ENCODE measurements around the gene MLLT3. TPM values are rescaled to one million over a fixed set of nuclear protein-coding genes. Genes with fewer than 3 reads are reported as not detected.

Gene MLLT3
- total RNA-seq, 1 experiment from 2014 or later, result 7.0 TPM

DNA sequence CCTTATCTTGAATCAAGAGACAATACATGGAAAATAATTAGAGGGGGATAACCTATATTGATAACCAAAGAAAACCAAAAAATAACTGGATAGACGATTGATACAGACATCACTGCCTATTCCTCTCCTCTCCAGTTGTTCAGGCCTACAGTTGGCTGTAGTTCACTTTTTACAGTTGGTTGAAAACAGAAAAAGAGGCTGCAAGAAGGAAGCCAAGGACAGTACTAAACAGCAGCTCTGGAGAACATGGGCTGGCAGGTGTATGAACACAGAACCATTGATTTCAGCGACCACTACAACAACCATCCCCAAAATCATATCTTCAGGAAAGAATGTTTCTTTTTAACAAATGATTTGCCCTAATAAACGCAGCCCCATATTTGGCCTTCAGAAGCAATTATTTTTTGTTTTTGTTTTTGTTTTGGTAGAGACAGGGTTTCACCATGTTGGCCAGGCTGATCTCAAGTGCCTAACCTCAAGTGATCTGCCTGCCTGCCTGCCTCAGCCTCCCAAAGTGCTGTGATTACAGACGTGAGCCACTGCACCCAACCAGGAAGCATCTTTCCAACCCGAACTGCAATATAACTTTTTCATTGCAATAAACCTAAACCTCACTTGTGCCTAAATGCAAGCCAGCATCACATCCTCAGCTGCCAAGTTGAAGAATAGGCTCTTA, 64.3 kb downstream of the MLLT3 start:
- CTCF ChIA-PET, result interaction anchor here (1.0 kb wide), 1 partner anchor 67 kb away, joined by 3 read pairs; no protein-coding TSS in a partner anchor
- H3K36me3 Mint-ChIP-seq, result no peaks in the 10 kb centered on the region
- no peak overlapping the region for H3K4me3 Mint-ChIP-seq
- DNase-seq (ENCODE audit: low spot score) (no peak), ATAC-seq (peak; percentile 14; the same call in 1 of the 2 replicates)
- POLR2A ChIA-PET, result interaction anchor here (1.1 kb wide), 1 partner anchor 65 kb away, joined by 3 read pairs; the partner anchor contains the start of gene MLLT3
- no peaks in the 10 kb centered on the region for H3K9me3 Mint-ChIP-seq
- H3K4me1 Mint-ChIP-seq, result peaks cover 37% of the 10 kb centered on the region
- H3K27me3 Mint-ChIP-seq (ENCODE audit: low read depth), result no peaks in the 10 kb centered on the region
- H3K27ac Mint-ChIP-seq, result no peak overlapping the region
- TF ChIP-seq NFATC4 (CRISPR knock-in tag; IDR thresholded peaks at IDR 0.05), result no peak
- TF ChIP-seq, protein P1, sequence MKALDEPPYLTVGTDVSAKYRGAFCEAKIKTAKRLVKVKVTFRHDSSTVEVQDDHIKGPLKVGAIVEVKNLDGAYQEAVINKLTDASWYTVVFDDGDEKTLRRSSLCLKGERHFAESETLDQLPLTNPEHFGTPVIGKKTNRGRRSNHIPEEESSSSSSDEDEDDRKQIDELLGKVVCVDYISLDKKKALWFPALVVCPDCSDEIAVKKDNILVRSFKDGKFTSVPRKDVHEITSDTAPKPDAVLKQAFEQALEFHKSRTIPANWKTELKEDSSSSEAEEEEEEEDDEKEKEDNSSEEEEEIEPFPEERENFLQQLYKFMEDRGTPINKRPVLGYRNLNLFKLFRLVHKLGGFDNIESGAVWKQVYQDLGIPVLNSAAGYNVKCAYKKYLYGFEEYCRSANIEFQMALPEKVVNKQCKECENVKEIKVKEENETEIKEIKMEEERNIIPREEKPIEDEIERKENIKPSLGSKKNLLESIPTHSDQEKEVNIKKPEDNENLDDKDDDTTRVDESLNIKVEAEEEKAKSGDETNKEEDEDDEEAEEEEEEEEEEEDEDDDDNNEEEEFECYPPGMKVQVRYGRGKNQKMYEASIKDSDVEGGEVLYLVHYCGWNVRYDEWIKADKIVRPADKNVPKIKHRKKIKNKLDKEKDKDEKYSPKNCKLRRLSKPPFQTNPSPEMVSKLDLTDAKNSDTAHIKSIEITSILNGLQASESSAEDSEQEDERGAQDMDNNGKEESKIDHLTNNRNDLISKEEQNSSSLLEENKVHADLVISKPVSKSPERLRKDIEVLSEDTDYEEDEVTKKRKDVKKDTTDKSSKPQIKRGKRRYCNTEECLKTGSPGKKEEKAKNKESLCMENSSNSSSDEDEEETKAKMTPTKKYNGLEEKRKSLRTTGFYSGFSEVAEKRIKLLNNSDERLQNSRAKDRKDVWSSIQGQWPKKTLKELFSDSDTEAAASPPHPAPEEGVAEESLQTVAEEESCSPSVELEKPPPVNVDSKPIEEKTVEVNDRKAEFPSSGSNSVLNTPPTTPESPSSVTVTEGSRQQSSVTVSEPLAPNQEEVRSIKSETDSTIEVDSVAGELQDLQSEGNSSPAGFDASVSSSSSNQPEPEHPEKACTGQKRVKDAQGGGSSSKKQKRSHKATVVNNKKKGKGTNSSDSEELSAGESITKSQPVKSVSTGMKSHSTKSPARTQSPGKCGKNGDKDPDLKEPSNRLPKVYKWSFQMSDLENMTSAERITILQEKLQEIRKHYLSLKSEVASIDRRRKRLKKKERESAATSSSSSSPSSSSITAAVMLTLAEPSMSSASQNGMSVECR (CRISPR knock-in tag; IDR thresholded peaks at IDR 0.05; ENCODE audit: borderline replicate concordance), result no peak
- TF ChIP-seq ZNF219 (CRISPR knock-in tag; IDR thresholded peaks at IDR 0.05; ENCODE audit: borderline replicate concordance), result no peak
- TF ChIP-seq, protein P2, sequence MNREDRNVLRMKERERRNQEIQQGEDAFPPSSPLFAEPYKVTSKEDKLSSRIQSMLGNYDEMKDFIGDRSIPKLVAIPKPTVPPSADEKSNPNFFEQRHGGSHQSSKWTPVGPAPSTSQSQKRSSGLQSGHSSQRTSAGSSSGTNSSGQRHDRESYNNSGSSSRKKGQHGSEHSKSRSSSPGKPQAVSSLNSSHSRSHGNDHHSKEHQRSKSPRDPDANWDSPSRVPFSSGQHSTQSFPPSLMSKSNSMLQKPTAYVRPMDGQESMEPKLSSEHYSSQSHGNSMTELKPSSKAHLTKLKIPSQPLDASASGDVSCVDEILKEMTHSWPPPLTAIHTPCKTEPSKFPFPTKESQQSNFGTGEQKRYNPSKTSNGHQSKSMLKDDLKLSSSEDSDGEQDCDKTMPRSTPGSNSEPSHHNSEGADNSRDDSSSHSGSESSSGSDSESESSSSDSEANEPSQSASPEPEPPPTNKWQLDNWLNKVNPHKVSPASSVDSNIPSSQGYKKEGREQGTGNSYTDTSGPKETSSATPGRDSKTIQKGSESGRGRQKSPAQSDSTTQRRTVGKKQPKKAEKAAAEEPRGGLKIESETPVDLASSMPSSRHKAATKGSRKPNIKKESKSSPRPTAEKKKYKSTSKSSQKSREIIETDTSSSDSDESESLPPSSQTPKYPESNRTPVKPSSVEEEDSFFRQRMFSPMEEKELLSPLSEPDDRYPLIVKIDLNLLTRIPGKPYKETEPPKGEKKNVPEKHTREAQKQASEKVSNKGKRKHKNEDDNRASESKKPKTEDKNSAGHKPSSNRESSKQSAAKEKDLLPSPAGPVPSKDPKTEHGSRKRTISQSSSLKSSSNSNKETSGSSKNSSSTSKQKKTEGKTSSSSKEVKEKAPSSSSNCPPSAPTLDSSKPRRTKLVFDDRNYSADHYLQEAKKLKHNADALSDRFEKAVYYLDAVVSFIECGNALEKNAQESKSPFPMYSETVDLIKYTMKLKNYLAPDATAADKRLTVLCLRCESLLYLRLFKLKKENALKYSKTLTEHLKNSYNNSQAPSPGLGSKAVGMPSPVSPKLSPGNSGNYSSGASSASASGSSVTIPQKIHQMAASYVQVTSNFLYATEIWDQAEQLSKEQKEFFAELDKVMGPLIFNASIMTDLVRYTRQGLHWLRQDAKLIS (CRISPR knock-in tag; IDR thresholded peaks at IDR 0.05; ENCODE audit: borderline replicate concordance), result no peak
- TF ChIP-seq OVOL2 (CRISPR knock-in tag; IDR thresholded peaks at IDR 0.05; ENCODE audit: borderline replicate concordance), result no peak
- no peak for TF ChIP-seq NR3C1 (CRISPR knock-in tag; conservative IDR thresholded peaks at IDR 0.05; ENCODE audit: low read depth)

DNA sequence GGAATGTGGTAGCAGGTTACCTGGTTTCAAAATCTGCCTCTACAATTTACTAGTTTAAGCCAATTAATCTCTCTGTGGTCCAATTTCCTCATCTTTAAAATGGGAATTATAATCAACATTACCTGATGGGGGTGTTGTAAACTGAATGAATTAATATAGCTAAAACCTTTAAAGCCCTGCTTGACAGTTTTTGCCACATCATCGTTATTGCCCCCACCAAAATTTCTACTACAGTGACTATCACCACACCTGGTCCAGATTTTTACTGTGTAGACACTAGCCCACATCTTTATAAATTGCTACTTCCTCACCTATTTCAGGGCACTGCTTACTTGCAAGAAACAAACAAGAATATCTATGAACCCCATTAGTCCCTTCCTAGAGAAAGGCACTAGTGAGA, 65.0 kb downstream of the MLLT3 start:
- H3K9me3 Mint-ChIP-seq, result no peaks in the 10 kb centered on the region
- POLR2A ChIA-PET, result interaction anchor here (1.1 kb wide), 1 partner anchor 65 kb away, joined by 3 read pairs; the partner anchor contains the start of gene MLLT3
- H3K36me3 Mint-ChIP-seq, result no peaks in the 10 kb centered on the region
- DNase-seq (ENCODE audit: low spot score), result no peak
- H3K4me1 Mint-ChIP-seq, result peaks cover 39% of the 10 kb centered on the region
- CTCF ChIA-PET, result interaction anchor here (0.5 to 1.1 kb wide), 4 partner anchors 32 to 761 kb away, joined by 3 to 9 read pairs (median 3); no protein-coding TSS in a partner anchor
- no peaks in the 10 kb centered on the region for H3K27me3 Mint-ChIP-seq (ENCODE audit: low read depth)
- no peak overlapping the region for H3K27ac Mint-ChIP-seq
- ATAC-seq, result no peak
- H3K4me3 Mint-ChIP-seq, result no peak overlapping the region
- TF ChIP-seq, protein P3, sequence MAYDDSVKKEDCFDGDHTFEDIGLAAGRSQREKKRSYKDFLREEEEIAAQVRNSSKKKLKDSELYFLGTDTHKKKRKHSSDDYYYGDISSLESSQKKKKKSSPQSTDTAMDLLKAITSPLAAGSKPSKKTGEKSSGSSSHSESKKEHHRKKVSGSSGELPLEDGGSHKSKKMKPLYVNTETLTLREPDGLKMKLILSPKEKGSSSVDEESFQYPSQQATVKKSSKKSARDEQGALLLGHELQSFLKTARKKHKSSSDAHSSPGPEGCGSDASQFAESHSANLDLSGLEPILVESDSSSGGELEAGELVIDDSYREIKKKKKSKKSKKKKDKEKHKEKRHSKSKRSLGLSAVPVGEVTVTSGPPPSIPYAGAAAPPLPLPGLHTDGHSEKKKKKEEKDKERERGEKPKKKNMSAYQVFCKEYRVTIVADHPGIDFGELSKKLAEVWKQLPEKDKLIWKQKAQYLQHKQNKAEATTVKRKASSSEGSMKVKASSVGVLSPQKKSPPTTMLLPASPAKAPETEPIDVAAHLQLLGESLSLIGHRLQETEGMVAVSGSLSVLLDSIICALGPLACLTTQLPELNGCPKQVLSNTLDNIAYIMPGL (CRISPR knock-in tag; IDR thresholded peaks at IDR 0.05), result no peak
- TF ChIP-seq, protein P4, sequence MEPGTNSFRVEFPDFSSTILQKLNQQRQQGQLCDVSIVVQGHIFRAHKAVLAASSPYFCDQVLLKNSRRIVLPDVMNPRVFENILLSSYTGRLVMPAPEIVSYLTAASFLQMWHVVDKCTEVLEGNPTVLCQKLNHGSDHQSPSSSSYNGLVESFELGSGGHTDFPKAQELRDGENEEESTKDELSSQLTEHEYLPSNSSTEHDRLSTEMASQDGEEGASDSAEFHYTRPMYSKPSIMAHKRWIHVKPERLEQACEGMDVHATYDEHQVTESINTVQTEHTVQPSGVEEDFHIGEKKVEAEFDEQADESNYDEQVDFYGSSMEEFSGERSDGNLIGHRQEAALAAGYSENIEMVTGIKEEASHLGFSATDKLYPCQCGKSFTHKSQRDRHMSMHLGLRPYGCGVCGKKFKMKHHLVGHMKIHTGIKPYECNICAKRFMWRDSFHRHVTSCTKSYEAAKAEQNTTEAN (CRISPR knock-in tag; IDR thresholded peaks at IDR 0.05), result no peak
- TF ChIP-seq, protein P5, sequence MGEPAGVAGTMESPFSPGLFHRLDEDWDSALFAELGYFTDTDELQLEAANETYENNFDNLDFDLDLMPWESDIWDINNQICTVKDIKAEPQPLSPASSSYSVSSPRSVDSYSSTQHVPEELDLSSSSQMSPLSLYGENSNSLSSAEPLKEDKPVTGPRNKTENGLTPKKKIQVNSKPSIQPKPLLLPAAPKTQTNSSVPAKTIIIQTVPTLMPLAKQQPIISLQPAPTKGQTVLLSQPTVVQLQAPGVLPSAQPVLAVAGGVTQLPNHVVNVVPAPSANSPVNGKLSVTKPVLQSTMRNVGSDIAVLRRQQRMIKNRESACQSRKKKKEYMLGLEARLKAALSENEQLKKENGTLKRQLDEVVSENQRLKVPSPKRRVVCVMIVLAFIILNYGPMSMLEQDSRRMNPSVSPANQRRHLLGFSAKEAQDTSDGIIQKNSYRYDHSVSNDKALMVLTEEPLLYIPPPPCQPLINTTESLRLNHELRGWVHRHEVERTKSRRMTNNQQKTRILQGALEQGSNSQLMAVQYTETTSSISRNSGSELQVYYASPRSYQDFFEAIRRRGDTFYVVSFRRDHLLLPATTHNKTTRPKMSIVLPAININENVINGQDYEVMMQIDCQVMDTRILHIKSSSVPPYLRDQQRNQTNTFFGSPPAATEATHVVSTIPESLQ (CRISPR knock-in tag; IDR thresholded peaks at IDR 0.05), result no peak
- TF ChIP-seq, protein P6, sequence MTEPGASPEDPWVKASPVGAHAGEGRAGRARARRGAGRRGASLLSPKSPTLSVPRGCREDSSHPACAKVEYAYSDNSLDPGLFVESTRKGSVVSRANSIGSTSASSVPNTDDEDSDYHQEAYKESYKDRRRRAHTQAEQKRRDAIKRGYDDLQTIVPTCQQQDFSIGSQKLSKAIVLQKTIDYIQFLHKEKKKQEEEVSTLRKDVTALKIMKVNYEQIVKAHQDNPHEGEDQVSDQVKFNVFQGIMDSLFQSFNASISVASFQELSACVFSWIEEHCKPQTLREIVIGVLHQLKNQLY (CRISPR knock-in tag; IDR thresholded peaks at IDR 0.05), result no peak
- TF ChIP-seq KAT7 (CRISPR knock-in tag; IDR thresholded peaks at IDR 0.05; ENCODE audit: borderline replicate concordance) (no peak), GTF2I (CRISPR knock-in tag; conservative IDR thresholded peaks at IDR 0.05) (no peak), ELF4 (CRISPR knock-in tag; IDR thresholded peaks at IDR 0.05; ENCODE audit: low read depth) (no peak), NFYB (CRISPR knock-in tag; conservative IDR thresholded peaks at IDR 0.05; ENCODE audit: low read depth) (no peak), ESRRA (CRISPR knock-in tag; IDR thresholded peaks at IDR 0.05; ENCODE audit: borderline replicate concordance) (no peak), TEAD1 (CRISPR knock-in tag; IDR thresholded peaks at IDR 0.05) (no peak), NR1H2 (CRISPR knock-in tag; IDR thresholded peaks at IDR 0.05) (no peak), ZNF219 (CRISPR knock-in tag; IDR thresholded peaks at IDR 0.05; ENCODE audit: borderline replicate concordance) (no peak)
- TF ChIP-seq, protein P7, sequence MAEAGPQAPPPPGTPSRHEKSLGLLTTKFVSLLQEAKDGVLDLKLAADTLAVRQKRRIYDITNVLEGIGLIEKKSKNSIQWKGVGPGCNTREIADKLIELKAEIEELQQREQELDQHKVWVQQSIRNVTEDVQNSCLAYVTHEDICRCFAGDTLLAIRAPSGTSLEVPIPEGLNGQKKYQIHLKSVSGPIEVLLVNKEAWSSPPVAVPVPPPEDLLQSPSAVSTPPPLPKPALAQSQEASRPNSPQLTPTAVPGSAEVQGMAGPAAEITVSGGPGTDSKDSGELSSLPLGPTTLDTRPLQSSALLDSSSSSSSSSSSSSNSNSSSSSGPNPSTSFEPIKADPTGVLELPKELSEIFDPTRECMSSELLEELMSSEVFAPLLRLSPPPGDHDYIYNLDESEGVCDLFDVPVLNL (CRISPR knock-in tag; IDR thresholded peaks at IDR 0.05; ENCODE audit: borderline replicate concordance, low read depth), result no peak
